ENCODE measurements around the gene NFU1.
"Not testable (repeated sequence)": the region's sequence is repeated elsewhere in the genome, so short reads cannot be mapped to it uniquely, and the experiment has no call there.

NFU1 gene

DNA sequence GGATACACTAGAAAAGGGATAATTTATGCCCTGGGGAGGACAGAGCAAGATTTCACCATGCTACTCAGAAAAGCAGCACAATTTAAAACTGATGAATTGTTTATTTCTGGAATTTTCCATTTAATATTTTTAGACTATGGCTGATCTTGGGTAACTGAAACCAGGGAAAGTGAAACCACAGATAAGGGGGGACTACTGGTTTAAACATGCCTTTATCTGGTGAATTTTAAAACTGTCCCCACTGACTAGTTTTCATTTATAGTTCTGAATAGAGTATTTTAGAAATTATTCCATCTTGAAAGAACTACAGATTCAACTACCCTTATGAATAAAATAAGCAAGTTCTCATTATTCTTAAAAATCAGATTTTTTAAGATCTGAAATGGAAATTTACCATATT lies 15.0 kb downstream of the NFU1 start:
- no peak for DNase-seq (ENCODE audit: extremely low read depth, low read depth)
- TF ChIP-seq, protein P1, sequence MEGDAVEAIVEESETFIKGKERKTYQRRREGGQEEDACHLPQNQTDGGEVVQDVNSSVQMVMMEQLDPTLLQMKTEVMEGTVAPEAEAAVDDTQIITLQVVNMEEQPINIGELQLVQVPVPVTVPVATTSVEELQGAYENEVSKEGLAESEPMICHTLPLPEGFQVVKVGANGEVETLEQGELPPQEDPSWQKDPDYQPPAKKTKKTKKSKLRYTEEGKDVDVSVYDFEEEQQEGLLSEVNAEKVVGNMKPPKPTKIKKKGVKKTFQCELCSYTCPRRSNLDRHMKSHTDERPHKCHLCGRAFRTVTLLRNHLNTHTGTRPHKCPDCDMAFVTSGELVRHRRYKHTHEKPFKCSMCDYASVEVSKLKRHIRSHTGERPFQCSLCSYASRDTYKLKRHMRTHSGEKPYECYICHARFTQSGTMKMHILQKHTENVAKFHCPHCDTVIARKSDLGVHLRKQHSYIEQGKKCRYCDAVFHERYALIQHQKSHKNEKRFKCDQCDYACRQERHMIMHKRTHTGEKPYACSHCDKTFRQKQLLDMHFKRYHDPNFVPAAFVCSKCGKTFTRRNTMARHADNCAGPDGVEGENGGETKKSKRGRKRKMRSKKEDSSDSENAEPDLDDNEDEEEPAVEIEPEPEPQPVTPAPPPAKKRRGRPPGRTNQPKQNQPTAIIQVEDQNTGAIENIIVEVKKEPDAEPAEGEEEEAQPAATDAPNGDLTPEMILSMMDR (IDR thresholded peaks at IDR 0.05; ENCODE audit: low read depth, low read length, missing control alignments) = no peak

DNA sequence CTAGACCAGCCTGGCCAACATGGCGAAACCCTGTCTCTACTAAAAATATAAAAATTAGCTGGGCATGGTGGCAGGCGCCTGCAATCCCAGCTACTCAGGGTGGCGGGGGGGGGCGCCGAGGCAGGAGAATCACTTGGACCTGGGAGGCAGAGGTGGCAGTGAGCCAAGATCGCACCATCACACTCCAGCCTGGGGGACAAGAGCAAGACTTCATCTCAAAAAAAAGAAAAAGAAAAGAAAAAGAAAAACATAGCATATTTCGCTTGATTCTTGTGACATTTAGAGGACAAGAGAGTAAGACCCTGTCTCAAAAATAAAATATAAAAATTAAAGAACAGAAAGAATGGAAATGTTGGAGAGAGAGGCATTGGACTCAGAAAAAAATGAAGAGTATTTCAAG lies 18.1 kb downstream of the NFU1 start:
- DNase-seq (ENCODE audit: extremely low read depth, low read depth); H3K4me3 ChIP-seq (replicated peaks; ENCODE audit: low read depth, low read length): not testable (repeated sequence)

More for the DNA sequence above, 15.0 kb downstream of the NFU1 start:
- no peak overlapping the region for H3K4me3 ChIP-seq (replicated peaks; ENCODE audit: low read depth, low read length)

DNA sequence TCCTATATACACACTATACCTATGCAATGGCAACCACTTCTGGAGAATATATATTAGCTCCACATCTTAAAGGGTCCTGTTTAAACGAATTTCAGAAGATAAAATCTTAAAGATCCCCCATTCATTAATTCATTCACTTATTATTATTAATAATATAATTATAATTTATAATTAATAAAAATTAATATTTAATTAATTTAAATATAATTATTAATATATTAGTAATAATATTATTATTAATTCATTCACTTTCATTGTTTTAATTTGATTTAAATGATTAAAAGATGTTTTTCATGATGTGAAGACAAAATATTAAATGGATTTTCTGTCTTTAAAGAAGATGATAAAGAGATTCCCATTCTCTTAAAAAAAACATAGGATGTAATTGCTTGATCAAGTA lies 21.1 kb downstream of the NFU1 start:
- no peak overlapping the region for H3K4me3 ChIP-seq (replicated peaks; ENCODE audit: low read depth, low read length)
- TF ChIP-seq, protein P1 (IDR thresholded peaks at IDR 0.05; ENCODE audit: low read depth, low read length, missing control alignments) = no peak
- no peak for DNase-seq (ENCODE audit: extremely low read depth, low read depth)

DNA sequence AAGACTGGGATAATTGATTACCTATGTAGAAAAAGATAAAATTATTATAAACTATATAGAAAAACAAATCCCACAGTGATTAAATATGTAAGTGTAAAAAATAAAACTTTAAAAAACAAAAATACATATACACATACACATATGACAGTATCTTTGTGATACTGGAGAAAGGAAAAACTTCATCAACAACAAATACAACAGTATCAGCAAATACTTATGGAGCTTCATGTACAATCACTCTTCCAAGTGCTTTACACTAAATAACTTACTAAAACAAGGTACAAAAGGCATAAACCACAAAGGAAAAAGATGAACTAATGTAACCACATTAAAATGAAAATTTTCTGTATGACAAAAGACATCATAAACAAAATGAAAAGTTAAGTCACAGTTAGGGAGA lies 26.1 kb downstream of the NFU1 start:
- H3K4me3 ChIP-seq (replicated peaks; ENCODE audit: low read depth, low read length) = no peak overlapping the region
- no peak for DNase-seq (ENCODE audit: extremely low read depth, low read depth)
- TF ChIP-seq, protein P1 (IDR thresholded peaks at IDR 0.05; ENCODE audit: low read depth, low read length, missing control alignments) = no peak

DNA sequence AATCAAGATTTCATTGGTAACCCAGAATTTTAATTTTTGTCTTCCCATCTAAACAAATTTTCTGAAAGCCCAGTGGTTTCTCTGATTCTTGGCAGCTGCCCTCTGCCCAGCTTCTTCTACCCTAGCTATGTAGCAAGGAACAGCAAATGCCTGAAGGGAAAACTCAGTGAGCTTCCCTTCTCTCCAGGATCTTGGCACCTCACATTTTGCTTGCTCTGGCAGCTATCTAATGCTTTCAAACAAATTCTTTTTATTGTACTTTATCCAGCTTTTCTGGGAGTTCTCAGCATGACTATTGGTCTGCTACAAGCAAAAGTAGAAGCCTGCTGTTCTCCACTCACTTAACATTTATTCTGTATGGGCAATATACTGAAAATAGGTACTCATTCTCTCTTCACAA lies 31.9 kb downstream of the NFU1 start:
- no peak overlapping the region for H3K4me3 ChIP-seq (replicated peaks; ENCODE audit: low read depth, low read length)
- no peak for DNase-seq (ENCODE audit: extremely low read depth, low read depth)
- TF ChIP-seq, protein P1 (IDR thresholded peaks at IDR 0.05; ENCODE audit: low read depth, low read length, missing control alignments) = no peak

DNA sequence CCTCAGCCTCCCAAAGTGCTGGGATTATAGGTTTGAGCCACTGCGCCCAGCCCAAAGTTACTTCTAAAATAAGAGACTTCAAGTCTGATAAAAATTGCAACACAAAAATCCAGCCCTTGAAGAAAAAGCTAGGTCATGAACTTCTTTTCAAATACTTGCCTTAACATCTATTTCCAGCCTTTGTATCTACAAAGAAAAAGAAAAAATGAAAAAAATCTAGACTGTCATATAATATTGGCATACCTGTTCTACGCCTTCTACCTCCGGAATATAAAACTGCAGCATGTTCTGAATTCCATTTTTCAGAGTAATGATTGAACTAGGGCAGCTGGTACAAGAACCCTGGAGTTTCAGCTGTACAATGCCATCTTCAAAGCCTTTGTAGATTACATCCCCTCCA lies 37.1 kb downstream of the NFU1 start:
- TF ChIP-seq, protein P1 (IDR thresholded peaks at IDR 0.05; ENCODE audit: low read depth, low read length, missing control alignments) = no peak
- DNase-seq (ENCODE audit: extremely low read depth, low read depth) = no peak
- H3K4me3 ChIP-seq (replicated peaks; ENCODE audit: low read depth, low read length) = no peak overlapping the region

DNA sequence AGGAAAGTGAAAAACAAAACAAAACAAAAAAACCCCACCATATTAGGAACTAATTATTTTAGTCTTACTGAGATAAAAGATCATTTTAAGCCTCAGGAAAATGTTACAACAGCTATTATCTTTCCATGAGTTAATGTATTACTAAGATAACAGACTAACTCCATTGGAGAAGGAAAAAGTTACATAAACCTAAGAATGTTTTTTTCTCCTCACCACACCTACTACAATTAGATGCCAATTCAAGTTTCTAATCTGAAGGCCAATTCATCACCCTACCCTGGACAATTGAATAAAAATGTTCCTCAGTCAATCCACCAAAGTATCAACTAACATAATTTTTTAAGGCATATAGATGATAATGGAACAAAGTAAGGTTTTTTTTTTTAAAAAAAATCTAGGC lies 40.0 kb downstream of the NFU1 start:
- TF ChIP-seq, protein P1 (IDR thresholded peaks at IDR 0.05; ENCODE audit: low read depth, low read length, missing control alignments) = no peak
- DNase-seq (ENCODE audit: extremely low read depth, low read depth) = no peak
- no peak overlapping the region for H3K4me3 ChIP-seq (replicated peaks; ENCODE audit: low read depth, low read length)

Measured in HFF-Myc (cell line).